Neutrophil (primary cell): ENCODE results near the gene ZNF385C.

Experiments
- H3K27ac ChIP-seq: fragments of 200-600 bp; sonication (generic); 2 replicates; pipeline ENCODE4 v1.5.1; 2016; ENCODE audit warnings: mild to moderate bottlenecking, moderate library complexity
- H3K27me3 ChIP-seq: fragments of 200-600 bp; sonication (generic); 2 replicates; pipeline ENCODE4 v1.6.0; 2016; ENCODE audit warnings: mild to moderate bottlenecking
- H3K36me3 ChIP-seq: fragments of 200-600 bp; sonication (generic); 2 replicates; pipeline ENCODE4 v1.5.1; 2017
- H3K4me1 ChIP-seq, 2 experiments: fragments of 200-600 bp in 1 of 2; sonication (generic) in 1 of 2; 1 replicate in 1 of 2; 2 replicates in 1 of 2; pipeline versions ENCODE4 v1.5.1 to v1.6.1; 2013 to 2016; ENCODE audit warnings: low read depth in 1 of 2, low read length in 1 of 2, mild to moderate bottlenecking in 1 of 2, moderate library complexity in 1 of 2; ENCODE audit not compliant: control insufficient read depth in 1 of 2, insufficient read depth in 1 of 2
- H3K4me3 ChIP-seq, 2 experiments: fragments of 200-600 bp in 1 of 2; sonication (generic) in 1 of 2; 1 replicate in 1 of 2; 2 replicates in 1 of 2; pipeline ENCODE4 v1.5.1; 2013 to 2016; ENCODE audit warnings: low read depth in 1 of 2, low read length in 1 of 2, mild to moderate bottlenecking in 1 of 2, moderate library complexity in 1 of 2
- H3K9me3 ChIP-seq: fragments of 200-600 bp; sonication (generic); 2 replicates; pipeline ENCODE4 v1.5.1; 2016
- TF ChIP-seq, protein P1 (sequence below): fragments of 200-600 bp; sonication (generic); IDR thresholded peaks from 2 replicates; pipeline ENCODE4 v1.5.1; 2016; ENCODE audit warnings: antibody characterized with exemption

ZNF385C gene

DNA sequence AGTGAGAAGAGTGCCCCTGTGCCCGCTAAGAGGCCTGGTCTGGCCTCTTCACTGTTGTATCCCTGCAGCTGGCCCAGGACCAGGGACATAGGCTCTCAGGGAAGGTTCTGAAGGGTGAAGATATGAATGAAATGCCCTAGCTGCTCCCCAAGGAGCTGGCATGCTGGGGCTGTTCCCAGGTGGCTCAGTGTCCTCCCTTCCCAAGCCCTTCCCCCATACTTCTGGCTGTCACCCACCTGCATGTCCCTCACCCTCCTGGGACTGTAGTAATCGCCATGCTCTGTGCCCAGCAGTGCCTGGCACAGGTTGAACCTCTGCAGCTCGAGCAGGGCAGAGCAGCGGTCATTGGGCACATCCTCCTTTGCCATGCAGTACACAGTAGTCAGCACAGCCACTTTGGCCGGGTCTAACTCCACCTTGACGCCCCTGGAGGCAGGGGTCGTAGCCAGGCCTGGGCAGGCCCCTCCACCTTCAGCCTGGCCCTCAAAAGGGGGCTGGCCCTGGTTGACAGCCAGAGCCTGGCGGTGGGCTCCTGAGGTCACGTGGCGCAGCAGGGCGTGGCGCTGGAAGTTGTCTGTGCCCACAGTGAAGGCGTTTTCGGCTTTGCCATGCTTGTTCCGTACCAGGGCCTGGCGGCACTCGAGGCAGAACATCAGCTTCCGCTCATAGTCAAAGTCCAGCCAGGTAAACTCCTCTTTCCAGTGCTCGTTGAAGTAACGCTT, 55.5 kb downstream of the ZNF385C start:
- TF ChIP-seq, protein P1, sequence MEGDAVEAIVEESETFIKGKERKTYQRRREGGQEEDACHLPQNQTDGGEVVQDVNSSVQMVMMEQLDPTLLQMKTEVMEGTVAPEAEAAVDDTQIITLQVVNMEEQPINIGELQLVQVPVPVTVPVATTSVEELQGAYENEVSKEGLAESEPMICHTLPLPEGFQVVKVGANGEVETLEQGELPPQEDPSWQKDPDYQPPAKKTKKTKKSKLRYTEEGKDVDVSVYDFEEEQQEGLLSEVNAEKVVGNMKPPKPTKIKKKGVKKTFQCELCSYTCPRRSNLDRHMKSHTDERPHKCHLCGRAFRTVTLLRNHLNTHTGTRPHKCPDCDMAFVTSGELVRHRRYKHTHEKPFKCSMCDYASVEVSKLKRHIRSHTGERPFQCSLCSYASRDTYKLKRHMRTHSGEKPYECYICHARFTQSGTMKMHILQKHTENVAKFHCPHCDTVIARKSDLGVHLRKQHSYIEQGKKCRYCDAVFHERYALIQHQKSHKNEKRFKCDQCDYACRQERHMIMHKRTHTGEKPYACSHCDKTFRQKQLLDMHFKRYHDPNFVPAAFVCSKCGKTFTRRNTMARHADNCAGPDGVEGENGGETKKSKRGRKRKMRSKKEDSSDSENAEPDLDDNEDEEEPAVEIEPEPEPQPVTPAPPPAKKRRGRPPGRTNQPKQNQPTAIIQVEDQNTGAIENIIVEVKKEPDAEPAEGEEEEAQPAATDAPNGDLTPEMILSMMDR, result no peak
- no peak overlapping the region for H3K27ac ChIP-seq
- peaks cover 33% of the 10 kb centered on the region for H3K27me3 ChIP-seq
- H3K36me3 ChIP-seq, result no peaks in the 10 kb centered on the region
- H3K4me3 ChIP-seq, result no peak overlapping the region
- H3K4me1 ChIP-seq, result peaks cover 0 to 8% of the 10 kb centered on the region in 2 experiments
- no peaks in the 10 kb centered on the region for H3K9me3 ChIP-seq

DNA sequence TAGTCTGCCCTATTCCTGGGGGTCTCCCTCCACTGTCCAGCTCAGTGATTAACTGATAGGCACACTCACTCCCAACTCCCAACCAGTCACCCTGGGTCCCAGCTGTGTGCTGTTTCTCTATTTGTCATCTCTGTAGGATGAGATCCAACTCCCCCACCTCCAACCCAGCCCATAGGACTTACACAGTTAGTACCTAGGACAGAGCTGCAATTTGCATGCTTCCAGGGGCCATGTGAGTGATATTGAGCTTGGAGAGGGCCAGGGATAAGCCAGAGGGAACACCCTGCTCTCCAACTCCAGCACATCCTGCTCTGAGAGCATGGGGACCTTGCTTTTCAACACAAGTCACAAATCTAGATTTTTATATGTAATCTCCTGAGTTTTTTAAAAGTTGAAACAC, 56.7 kb downstream of the ZNF385C start:
- Histone ChIP-seq H3K9me3 (no peaks in the 10 kb centered on the region), H3K27me3 (peaks cover 33% of the 10 kb centered on the region), H3K36me3 (no peaks in the 10 kb centered on the region), H3K27ac (no peak overlapping the region), H3K4me3 (no peak overlapping the region), H3K4me1 (peaks cover 0 to 8% of the 10 kb centered on the region in 2 experiments)
- TF ChIP-seq, protein P1, result no peak

DNA sequence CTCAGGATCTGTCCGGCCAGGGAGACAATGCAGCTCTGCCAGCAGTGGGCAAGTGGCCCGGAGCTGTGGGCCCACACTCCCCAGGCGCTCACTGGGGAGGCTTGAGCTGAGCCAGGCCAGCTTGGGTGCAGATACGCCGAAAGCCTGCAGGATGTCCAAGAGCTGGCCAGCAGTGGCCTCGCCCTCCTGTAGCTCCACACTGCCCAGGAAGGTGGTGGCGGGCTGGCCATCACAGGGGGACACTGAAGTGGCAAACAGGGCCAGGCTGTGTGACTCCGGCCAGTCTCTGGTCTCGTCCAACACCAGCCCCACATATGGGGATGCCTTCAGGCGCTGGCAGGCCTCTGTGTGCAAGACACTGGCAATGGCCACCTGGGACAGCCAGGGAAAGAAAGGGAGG, 57.5 kb downstream of the ZNF385C start:
- peaks cover 0 to 8% of the 10 kb centered on the region in 2 experiments for H3K4me1 ChIP-seq
- H3K27me3 ChIP-seq, result peaks cover 33% of the 10 kb centered on the region
- H3K4me3 ChIP-seq, result no peak overlapping the region
- no peaks in the 10 kb centered on the region for H3K36me3 ChIP-seq
- no peak overlapping the region for H3K27ac ChIP-seq
- H3K9me3 ChIP-seq, result no peaks in the 10 kb centered on the region
- TF ChIP-seq, protein P1, result no peak

DNA sequence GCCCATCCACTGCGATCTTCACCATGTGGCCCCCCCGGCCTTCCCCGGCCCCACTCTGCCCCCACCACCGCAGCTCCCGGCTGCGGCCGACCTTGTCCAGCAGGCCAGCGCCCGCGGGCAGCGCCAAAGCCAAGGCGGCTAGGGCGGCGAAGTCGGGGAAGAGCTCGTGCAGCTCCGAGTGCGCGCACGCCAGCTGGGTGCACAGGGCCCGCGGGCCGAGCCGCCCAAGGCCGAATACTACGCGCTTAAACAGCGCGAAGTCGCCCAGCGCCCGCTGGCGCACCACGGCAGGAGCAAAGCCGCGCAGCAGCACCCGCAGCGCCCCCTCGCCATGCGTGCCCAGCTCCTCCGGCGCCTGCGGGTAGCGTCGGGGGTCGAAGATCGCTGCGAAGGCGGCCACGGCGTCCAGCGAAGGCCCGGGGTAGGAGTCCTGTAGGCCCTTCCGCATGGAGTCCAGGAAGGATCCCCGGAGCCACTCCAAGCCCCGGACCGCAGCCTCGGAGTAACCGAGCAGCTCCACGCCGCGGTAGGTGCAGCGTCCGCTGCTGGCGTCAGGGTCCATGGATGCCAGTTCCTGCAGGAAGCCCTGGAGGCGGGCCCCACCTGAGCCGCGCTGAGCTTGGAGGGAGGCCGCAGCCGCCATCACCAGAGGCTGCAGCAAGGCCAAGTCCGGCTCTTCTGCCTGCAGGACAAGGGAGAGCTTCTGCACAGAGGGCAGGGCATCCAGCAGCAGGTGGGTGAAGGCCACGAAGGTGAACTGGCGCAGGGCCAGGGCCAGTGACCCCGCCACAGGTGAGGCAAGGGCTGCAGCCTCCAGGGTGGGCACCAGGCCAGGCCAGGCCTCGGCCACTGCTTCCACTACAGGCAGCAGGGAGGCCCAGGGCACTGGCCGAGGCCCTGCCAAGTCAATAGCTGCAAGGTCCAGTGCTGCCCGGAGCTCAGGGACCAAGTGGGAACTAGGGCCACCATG, 58.2 kb downstream of the ZNF385C start:
- Histone ChIP-seq H3K9me3 (no peaks in the 10 kb centered on the region), H3K4me1 (peaks cover 0 to 8% of the 10 kb centered on the region in 2 experiments), H3K27me3 (peaks cover 33% of the 10 kb centered on the region), H3K27ac (no peak overlapping the region), H3K4me3 (no peak overlapping the region), H3K36me3 (no peaks in the 10 kb centered on the region)
- TF ChIP-seq, protein P1, result no peak

DNA sequence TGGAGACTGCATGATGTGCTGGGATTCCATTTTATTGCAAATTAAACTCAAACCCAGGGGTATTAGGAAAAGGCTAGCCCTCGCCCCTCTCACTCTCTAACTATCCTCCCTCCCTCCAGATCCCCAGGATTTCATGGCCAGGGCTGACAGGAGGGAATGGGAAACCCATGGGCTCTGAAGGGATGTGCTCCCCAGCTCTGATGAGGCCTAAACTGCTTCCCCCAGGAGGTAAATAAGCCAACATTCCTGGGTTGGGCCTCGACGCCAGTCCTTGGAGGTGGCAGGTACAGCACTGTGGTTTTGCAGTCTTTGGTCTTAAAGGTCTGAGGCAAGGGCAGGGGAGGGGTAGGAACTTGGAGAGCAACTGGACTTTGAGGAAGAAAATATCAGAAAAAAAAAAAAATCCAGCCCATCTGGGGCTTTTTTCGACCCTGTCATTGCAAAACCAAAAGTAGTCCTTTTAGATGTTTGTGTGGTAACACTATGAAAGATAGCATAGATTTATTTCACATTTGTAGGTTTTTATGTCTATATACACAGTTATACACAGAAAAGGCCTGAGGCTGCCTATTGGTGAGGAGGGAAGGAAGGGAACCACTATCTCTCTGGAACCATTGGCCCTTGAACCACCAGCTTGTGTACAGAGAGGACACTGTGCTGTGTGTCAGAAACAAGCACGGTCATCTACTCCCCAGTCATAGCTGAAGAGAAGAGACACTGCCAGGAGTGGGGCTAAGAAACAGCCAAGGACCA, 59.9 kb downstream of the ZNF385C start:
- TF ChIP-seq, protein P1, result no peak
- H3K9me3 ChIP-seq, result no peaks in the 10 kb centered on the region

More for the DNA sequence above, 59.9 kb downstream of the ZNF385C start:
- H3K27ac ChIP-seq, result no peak overlapping the region
- no peaks in the 10 kb centered on the region for H3K36me3 ChIP-seq
- no peak overlapping the region for H3K4me3 ChIP-seq
- H3K27me3 ChIP-seq, result peaks cover 33% of the 10 kb centered on the region
- peaks cover 0 to 8% of the 10 kb centered on the region in 2 experiments for H3K4me1 ChIP-seq
